HT-29 (cell line): ENCODE data around the gene AQP5. TPM values are rescaled to one million over a fixed set of nuclear protein-coding genes. Genes with fewer than 3 reads are reported as not detected.

ENCODE experiments used
- DNase-seq: peaks from one replicate; pipeline ENCODE4 v3.0.0-alpha.2; 2015; ENCODE audit warnings: low spot score
- total RNA-seq: library from RNA; depleted of rRNA; stranded (reverse); fragments of >200 nt; shearing (Covaris generic); gene quantifications from 2 replicates; pipeline ENCODE4 v1.2.3, GENCODE V29; 2014

The AQP5 gene
- total RNA-seq, 1 experiment from 2014 or later = 110 TPM

DNA sequence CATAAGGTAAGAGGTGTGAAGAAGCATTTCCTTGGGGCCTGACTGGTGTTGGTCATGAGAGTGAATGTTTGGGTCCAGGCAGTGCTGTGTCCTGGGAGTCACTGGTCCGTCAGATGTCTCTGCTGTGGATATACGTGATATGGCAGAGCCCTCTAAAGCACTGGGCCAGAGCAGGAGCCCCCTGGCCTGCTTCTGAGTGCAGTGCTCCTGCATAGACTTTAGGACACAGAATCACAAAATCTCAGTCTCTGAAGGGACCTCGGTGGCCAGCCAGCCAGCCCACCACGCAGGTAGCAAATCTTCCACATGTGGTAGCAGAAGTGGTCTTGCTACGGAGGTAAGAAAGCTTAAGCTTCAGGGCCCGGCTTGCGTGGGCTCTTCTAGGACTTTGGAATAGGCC, 29.6 kb upstream of the AQP5 start:
- DNase-seq = no peak

DNA sequence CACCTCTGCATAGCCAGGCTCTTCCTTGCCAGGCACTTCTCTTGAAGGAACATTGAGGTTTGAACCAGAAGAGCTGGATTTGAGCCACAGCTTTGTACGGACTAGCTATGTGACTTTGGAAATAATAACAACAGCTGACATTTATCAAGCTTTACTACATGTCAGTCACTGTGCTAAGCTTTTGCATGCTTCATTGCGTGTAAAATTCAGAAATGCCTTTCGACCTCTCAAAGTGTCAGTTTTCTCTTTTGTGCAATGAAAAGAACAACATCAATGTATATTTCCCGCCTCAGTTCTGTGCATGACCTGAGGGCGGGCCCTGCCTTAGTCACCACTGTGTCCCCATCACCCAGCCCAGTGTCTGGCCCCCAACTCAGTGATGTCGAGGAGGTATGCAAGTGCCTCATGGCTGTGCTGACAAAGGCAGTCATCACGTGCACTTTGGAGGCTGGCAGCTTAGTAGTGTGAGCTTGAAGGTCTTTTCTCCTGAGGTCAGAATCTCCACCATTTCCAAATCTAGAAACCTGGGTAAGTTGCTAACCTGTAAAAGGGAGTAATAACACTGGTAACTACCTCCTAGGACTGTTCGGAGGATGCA, 29.0 kb upstream of the AQP5 start:
- no peak for DNase-seq

DNA sequence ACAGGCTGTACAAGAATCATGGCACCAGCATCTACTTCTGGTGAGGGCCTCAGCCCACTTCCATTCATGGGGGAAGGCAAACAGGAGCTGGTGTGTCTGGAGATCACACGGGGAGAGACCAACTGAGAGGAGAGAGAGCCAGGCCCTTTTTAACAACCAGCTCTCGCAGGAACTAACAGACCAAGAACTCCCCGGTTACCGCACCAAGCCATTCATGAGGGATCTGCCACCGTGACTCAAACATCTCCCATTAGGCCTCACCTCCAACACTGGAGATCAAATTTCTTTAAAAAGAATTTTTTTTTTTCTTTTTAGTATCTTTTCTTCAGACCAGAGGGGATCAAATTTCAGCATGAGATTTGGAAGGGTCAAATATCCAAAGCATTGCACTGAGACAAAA, 27.9 kb upstream of the AQP5 start:
- no peak for DNase-seq

DNA sequence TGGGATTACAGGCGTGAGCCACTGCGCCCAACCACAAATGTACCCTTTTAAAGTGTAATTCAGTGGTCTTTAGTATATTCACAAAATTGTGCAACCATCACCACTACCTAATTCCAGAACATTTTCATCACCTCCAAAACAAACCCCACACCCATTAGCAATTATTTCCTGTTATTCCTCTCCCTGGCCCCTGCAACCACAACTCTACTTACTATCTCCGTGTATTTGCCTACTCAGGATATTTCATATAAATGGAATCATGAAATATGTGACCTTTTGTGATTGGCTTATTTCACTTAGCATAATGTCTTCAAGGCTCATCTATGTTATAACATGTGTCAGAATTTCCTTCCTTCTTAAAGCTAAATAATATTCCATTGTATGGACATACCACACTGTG, 27.2 kb upstream of the AQP5 start:
- DNase-seq = no peak

DNA sequence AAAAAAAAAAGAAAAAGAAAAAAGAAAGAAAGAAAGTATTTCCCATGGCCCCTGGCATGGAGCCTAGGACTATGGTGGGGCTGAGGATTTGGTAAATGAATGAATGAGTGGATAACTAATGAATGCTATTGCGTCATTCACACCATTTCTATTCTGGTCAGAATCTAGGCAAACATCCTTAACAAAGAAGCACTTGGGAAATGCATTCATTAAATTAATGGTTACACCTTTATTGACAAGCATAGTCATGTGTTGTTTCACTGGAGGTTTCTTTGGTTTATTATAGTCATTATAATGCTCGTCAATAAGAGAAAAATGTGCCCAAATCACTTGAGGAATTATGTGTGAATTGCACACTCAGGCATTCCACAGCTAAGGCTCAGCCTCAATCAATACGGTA, 24.7 kb upstream of the AQP5 start:
- DNase-seq = no peak

DNA sequence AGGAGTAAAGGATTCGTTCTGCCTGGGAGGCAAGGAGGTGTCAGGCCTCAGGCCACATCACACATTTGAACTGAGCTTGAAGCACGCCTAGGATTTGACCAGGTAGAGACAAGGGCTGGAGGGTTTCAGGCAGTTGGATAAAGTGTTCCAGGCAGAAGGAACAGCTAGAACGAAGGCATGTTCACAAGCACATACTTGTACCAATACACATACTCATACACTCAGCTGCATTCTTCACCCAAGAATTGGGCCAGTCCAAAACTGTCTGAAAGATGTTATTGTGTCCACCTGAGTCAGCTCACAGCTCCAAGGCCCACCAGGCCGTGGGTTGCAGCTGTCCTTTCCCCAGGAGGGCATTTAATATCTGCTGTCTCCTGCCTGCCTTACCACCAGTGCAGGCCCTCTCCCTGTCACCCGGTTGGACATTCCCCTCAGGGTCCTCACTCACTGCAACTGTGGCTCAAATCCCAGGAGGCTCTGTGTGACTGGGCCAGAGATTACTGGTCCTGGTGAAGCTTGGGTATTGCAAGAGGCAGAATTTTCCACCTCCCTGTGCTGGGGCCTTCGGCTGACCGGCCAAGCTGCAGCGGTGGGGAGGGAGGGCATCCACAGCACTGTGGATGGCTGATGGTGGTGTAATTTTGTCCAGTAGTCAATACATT, 23.9 kb upstream of the AQP5 start:
- no peak for DNase-seq

DNA sequence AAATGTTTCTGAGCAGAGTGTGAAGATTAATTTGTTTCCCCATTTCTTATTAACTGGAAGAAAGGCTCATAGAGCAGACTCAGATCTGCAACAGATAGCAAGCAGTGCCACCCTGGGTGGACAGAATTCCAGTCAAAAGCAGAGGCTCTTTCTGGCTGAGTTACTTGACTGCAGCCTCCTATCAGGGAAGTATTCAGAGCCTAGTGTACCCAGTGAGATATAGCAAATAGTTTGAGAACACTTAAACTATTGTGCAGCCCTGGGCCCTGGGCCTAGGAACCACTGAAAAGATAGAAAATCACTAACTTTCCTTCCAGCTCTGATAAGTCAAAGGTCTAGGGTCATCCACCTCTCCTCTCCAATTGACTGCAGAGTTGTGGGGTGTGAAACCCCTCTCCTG, 22.4 kb upstream of the AQP5 start:
- DNase-seq = no peak

DNA sequence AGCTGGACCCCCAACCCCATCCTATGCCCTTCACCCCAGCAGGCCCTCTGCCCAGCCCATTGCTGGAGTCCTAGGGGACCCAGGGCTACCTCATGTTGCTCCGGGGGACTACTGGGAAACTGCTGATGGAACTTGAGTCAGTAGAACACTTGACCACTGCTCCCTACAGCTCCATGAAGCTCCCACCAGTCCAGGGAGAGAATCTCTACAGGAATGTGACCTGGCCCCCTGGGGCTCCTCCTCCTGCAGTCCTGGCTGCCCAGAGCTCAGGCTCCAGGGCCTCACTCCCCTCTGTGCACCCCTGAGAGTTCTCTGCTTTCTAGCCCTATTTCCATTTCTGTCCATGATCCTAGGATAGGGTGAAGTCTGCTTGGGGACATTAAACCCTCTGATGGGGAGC, 22.0 kb upstream of the AQP5 start:
- no peak for DNase-seq

DNA sequence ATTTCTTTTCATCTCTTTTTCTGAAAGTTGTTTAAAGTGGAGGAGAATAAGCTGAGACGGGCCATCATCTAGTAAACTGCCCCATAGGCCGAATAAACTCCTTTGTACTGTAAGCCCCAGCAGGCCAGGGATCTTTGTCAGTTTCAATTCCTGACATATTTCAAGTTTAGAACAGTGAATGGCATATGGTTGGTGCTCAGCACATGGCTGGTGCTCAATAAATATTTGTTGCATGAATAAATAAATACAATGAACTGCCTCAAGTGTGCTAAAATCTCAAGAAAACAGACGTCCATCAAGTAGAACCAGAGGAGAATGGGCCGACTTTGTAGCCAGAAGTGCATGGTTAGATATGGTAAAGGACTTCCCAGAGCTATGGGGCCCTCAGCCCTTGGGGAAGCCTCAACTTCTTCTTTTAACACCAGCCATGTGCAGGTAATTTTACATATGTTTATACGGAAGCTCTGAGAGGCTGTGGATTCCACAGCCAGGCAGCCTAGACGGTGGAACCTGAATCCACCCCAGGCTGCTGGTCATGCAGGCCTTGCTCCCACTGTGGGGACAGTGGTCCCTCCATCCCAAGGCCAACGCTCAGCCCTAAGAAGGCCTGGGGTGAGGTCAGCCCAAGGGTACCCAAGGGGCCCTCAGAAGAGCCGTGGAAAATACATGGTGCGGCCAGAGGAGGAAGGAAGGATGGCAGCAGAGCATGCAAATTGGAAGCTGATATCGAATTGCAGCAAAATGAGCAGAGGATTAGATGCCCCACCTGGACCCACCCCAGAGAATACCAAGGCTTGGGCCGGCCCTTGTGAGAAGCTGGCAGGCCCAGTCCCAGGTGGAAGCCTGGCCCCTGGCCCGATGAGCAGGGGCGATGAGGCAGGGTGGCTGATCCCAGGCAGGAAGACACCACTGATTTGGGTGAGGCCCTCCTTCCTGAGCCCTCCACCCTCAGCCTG, 19.8 kb upstream of the AQP5 start:
- no peak for DNase-seq

DNA sequence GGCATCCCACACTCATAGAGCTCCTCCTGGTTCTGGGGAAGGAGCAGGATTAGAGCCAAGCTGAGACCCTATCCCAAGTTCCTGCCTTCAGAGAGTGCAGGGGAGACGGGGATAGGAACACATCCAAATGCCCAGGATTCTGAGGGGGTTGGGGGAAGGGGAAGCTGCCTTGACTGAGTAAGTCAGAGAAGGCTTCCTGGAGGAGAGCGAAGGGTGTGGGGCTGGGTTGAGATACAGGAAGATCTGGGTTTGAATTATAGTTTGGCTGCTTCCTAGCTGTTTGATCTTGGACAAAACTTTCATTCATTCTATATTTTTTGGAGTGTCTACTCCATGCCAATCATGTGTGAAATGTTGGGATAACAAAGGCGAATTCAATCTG, 19.2 kb upstream of the AQP5 start:
- no peak for DNase-seq

DNA sequence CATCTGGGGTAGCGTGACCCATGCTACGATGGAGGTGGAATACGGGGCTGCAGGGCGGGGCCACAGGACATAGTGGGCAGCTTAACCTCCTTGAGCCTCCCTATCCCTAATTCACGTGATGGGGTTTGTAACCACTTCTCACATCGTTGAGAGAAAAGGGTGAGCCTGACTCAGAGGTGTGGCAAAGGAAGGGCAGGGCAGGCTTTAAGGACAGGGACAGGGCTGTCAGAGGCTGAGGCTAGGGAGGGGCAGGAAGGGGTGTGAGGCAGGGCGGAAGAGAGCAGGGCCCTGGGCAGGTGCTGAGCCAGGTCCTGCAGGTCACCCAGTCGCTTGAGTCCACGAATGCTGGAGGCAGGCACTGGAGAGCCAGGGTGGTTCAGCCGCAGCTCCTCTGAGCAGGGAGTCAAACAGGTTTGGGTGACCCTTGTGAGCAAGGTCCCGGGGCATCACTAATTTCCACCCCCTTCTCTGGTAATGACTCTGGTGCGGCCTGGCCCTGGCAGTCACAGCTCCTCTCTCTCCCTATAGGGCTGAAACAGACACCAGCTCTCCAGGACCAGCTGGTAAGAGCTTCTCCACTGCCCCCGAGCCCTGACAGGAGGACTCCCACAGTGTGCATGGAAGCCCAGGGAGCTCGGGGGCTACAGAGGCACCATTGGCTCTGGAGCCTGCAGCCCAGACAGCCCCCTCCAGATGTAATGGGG, 18.6 kb upstream of the AQP5 start:
- peak; percentile 60 for DNase-seq

DNA sequence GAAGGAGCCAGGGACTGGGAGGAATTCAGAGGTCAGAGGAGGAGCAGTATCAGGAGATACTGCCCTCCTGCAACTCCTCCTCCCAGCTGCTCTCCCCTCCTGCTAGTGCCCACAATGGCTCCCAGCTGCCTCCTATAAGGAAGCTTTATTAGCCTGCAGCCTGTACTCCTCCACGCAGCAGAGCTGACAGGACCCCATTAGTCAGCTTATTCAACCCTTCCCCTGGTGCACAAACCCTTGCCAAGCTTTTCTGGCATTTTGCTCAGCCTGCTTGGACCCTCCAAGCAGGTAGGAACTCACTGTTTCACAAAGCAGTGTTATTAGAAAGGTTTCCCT, 18.1 kb upstream of the AQP5 start:
- no peak for DNase-seq

DNA sequence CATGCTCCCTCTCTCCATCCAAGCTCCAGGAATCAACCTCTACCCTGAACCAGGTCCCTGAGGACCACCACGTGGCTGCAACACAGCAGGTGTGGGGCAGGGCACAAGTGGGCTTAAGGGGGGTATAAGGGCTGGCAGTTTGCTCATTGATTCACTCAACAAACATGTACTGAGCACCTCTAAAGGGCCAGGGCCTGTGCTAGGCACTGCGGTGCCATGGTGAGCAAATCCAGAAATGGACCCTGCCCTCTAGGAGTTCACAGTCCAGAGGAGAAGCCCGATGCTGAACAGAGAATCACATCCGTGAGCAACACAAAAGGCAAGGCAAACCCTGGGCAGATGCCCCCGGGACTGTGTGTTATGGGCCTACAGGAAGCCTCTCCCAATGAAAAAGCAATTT, 17.6 kb upstream of the AQP5 start:
- DNase-seq = no peak

DNA sequence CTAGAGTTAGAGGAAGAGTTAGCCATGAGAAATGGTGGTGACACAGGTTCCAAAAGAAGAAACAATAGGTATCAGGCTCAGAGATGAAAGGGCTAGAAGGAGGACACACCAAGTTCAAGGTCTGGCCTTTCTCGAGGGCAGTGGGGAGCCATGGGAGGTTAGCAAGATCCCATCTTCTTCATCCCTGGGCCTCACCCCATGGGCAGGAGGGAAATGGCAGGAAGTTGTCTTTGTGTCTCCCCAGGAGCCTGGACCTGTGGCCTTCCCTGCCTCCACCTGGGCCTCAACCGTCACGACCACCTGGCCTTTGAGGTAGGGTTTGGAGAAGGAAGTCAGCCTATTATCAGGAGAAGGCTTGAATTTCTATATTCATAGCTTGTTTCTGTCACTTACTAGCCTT, 17.0 kb upstream of the AQP5 start:
- no peak for DNase-seq

DNA sequence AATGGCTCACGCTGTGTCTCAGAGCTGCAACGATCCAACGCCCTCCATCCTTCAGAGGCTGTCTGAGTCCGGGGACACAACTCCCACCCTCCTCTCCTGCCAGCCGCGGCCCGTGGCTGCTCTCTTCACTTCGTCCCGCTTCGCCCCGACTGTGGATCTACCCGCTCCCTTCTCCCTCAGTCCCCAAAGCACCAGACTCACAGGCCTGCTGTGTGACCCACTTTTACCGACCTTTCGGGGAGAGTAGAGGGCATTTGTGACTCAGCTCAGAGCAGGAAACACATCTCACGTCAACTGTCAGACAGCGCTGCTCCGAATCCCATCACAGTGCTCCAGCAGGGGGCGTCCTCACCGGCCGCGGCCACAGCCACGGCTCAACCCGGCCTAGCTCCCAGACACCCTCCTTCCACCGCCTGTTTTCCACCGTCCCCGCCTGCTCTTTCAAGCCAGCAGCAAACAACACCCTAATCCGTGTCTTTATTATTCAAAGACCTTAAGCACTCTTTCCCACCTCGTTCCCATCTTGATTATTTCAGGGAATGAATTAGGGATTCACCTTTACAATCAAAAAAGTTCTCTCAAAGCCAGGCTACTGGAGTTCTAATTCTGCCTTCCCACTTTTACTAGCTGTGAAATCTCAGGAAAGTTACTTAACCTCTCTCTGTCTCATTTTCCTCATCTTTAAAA, 16.1 kb upstream of the AQP5 start:
- peak; percentile 92 for DNase-seq

DNA sequence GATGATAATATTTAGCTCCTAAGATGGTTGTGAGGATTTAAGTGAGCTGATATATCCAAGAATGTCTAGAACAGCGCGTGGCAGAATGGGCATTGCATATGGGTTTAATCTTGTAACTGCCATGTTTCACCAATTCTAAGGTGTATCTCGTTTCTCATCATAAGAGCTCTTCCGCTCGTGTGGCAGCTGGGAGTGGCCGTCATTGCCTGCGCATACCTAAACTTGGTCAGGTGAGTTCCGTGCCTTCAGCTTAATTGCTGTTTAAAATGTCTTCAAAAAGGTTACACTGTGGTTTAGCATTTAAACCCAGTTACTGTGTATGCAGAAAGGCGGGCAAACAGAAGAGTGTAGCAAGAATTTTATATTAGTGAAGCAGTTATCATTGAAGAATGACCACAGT, 15.6 kb upstream of the AQP5 start:
- no peak for DNase-seq

DNA sequence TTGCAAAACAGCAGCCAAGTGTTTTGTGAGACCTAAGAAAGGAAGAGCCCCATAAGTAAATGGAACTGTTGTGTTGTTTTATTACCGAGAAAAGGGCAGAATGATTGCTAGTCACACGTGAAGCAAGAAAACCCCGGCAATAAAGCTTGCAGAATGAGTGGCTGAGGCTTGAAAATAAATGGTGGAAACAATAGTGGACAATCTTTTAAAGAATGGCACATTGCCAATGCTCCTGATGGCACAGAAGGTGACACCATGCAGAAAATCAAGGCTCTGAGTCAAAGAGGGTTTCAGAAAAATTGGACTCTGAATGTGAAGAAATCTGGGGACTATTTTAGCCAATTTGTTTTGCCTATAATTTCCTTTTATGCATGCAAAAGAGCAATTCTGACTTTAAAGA, 15.2 kb upstream of the AQP5 start:
- no peak for DNase-seq

DNA sequence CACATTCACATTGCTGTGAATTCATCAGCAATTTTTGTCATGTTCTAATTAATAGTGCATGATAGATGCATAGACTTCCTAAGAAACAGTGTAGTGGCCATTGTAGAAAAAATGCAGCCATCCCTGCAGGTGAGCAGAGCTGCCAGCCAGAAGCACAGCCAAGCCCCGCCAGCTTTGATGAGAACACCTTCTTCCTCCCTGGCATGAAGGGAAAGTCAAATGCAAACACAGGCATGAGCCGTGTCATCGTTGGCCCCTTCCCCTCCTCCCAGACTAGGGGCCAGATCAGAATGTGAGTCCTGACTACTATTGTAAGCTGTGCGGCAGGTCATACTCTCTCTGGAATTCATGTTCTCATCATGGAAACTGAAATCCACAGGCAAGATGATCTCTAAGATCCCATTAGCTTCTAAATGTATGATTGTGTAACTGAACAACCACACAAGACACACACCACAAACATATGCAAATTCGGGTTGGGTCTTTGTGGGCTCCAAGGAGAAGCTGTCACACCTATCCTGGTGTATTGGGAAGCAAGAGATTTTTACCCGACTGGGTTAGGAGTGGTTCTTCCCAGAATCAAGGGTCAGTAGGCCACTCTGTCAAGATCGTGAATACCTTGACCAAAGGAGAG, 14.0 kb upstream of the AQP5 start:
- no peak for DNase-seq

DNA sequence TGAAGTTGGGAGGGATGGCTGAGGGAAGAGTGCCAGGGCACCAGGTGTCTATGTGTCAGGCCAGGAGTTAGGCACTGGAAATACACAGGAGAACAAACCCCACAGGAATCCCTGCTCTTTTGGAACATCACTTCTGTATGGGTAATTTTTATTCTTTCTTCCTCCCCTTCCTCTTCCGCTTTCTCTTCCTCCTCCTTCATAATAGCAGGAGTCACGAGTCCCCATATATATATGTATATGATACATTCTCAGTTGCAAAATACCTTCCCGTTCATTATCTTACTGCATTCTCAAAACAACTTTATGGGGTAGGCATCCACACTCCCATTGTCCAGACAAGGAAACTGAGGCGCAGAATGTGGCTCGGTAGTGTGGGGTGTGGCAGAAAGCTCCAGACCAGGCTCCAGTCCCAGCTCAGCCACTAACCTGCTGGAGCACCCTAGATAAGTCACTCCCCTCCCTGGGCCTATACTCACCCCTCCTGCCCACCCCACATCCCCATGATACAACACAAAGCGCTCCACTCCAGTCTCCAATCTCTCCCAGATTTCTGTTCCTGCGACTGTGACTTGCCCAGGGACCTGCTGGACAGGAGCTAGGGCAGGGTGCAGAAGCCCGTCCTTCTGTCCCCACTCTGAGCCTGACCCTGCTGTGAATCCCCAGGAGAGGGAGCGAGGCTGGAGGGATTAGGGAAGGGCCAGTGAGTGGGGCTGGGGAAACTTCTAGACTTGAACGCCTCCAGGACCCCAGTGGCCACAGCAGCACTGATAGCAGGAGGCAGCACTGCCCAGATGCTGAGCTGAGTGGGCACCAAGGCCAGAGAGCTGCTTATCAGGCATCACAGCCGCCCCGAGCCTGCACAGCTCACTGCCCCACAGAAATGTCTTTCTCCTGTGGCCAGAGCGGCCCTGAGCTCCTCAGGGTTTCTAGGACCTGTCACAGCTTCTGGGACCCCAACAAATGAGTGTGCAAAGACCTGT, 12.5 kb upstream of the AQP5 start:
- no peak for DNase-seq

DNA sequence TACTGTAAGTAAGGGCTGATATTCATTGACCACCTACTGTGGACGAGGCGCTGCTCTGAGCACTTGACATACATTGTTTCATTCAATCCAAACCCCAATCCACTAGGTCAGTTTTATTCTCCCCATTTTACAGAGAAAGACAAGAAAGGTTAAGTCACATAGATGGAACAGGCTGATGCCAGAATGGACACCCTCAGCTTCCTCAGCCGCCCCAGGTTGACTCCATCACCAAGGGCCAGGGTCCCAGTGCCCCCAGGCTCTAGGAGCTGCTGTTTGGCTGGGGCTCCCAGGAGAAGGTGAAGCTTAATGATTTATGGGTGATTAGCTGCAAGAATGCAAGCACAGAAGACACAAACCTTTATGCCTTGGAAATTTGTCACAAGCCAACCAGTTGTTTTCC, 11.8 kb upstream of the AQP5 start:
- DNase-seq = no peak
